ENCODE data around the gene NDUFS2. TPM values are rescaled to one million over a fixed set of nuclear protein-coding genes. Genes with fewer than 3 reads are reported as not detected.
"Not testable (repeated sequence)": the region's sequence is repeated elsewhere in the genome, so short reads cannot be mapped to it uniquely, and the experiment has no call there.

The NDUFS2 gene
- total RNA-seq, 8 experiments from 2014 or later, result 87.8 to 151 (median 125) TPM

- Histone ChIP-seq H3K4me1 (replicated peaks in 1 of 2) (no peaks in the 10 kb centered on the region), H3K4me3 (no peak overlapping the region), H3K27ac (no peak overlapping the region)
- ATAC-seq (replicated peaks in 6 of 8), result no peak
- WGBS, 10 experiments, result 67 to 100% (median 83%) methylated on average over 3 to 8 of the region's 8 CpGs; no CpG with 5 or more reads in 3 of the 10 experiments
- in situ Hi-C loops (cut with MboI; ENCODE audit: low pct_unique_long_range_greater_than_20kb in 2 of 9, low sequenced_read_pairs in 9 of 9, unreplicated experiment in 9 of 9), result no loop called here
These were observed 49.4 kb downstream of the NDUFS2 start for GRCh38 chr1:161251579-161251978.

DNA sequence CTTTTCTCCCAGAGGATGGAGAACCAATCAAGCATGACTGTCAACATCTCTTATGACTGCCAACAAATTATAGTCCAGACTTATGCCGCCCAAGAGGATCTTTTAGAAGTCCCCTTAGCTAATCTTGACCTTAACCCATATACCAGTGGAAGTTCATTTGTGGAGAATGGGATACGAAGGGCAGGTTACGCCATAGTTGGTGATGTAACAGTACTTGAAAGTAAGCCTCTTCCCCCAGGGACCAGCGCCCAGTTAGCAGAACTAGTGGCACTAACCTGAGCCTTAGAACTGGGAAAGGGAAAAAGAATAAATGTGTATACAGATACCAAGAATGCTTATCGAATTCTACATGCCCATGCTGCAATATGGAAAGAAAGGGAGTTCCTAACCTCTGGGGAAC lies 53.1 kb downstream of the NDUFS2 start:
- ATAC-seq (replicated peaks in 6 of 8); in situ Hi-C loops (cut with MboI; ENCODE audit: low pct_unique_long_range_greater_than_20kb in 2 of 9, low sequenced_read_pairs in 9 of 9, unreplicated experiment in 9 of 9); H3K4me1 ChIP-seq (replicated peaks in 1 of 2); H3K27ac ChIP-seq; H3K4me3 ChIP-seq: not testable (repeated sequence)
- 0 to 70% (median 42%) methylated on average over 1 to 5 of the region's 5 CpGs; no CpG with 5 or more reads in 1 of the 10 experiments for WGBS, 10 experiments

DNA sequence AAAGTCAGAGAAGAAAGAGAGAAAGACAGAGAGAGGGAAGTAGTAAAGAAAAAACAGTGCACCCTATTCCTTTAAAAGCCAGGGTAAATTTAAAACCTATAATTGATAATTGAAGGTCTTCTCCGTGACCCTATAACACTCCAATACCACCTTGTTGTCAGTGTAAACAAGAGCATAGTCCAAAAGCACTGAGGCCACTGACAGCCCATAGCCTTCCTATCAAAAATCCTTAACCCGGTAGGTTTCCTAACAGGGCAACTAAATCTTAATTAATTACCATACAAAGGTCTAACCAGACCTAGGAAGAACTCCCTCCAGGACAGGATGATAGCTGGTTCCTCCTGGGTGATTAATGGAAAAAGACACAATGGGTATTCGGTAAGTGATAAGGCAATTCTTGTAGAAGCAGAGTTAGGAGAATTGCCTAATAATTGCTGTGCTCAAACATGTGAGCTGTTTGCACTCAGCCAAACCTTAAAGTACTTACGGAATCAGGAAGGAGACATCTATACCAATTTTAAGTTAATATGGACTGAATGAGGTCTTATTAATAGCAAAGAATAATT lies 53.9 kb downstream of the NDUFS2 start:
- H3K27ac ChIP-seq; ATAC-seq (replicated peaks in 6 of 8); in situ Hi-C loops (cut with MboI; ENCODE audit: low pct_unique_long_range_greater_than_20kb in 2 of 9, low sequenced_read_pairs in 9 of 9, unreplicated experiment in 9 of 9); H3K4me1 ChIP-seq (replicated peaks in 1 of 2); H3K4me3 ChIP-seq: not testable (repeated sequence)
- 31 to 97% (median 79%) methylated on average over 1 to 4 of the region's 4 CpGs for WGBS, 10 experiments

DNA sequence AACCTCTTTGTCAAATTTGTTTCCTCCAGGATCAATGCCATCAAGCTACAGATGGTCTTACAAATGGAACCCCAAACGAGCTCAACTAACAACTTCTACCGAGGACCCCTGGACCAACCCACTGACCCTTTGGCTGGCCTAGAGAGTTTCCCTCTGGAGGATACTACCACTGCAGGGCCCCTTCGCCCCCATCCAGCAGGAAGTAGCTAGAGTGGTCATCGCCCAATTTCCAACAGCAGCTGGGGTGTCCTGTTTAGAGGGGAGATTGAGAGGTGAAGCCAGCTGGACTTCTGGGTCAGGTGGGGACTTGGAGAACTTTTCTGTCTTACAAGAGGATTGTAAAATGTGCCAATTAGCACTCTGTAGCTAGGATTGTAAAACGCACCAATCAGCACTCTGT lies 54.9 kb downstream of the NDUFS2 start:
- H3K4me1 ChIP-seq (replicated peaks in 1 of 2); H3K4me3 ChIP-seq; ATAC-seq (replicated peaks in 6 of 8); in situ Hi-C loops (cut with MboI; ENCODE audit: low pct_unique_long_range_greater_than_20kb in 2 of 9, low sequenced_read_pairs in 9 of 9, unreplicated experiment in 9 of 9); H3K27ac ChIP-seq: not testable (repeated sequence)
- 40 to 87% (median 84%) methylated on average over 1 to 4 of the region's 5 CpGs; no CpG with 5 or more reads in 4 of the 10 experiments for WGBS, 10 experiments

DNA sequence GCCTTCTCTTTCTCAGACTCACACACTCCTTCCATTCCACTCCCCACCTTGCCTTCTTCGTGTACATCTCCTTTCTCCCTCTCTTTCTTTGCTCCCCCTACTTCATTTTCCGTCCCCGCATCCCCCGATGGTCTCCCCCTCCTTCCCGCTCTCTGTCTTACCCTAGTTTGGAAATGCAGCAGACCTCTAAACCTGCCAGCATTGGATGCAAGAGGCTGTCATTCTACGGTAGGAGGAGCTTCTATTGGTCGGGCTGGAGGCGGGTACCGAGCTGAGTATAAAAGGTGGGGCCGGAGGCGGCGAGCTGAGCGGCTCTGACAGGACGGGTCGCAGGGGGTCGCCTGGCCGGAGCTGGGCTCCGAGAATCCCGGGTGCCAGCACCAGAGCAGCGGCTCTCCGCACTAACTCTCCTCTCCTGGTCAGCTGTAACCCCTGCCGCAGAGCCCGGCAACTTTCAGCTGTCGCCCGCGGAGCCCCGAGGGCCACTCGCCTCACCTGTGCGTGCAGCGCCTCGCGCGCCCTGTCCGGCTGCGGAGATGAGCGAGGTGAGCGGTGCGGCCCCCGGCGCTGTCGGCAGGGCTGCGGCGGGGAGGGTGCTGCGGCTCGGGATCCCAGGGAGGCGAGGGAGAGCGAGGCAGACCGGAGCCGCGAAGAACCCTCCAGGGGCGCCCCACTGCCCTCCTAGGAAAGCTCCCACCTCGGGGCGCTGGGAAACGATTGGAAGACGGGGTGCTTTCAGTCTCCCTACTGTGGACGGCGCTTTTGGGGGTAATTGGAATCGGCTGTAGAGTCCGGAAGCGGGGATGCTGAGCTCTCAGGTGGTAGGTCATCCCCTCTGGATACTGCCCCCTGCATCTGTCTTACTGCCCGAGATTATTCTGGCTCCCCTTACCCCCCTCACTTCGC lies 56.5 kb downstream of the NDUFS2 start, which contains the start of gene PCP4L1:
Gene PCP4L1, plus strand, starts transcription at position 307 of the 906 bp plus-strand sequence. Its CDS starts 230 bp downstream, at position 537.
- WGBS, 10 experiments, result 0 to 13% (median 2%) methylated on average over 1 to 41 of the region's 62 CpGs; no CpG with 5 or more reads in 2 of the 10 experiments
- in situ Hi-C loops (cut with MboI; ENCODE audit: low pct_unique_long_range_greater_than_20kb in 2 of 9, low sequenced_read_pairs in 9 of 9, unreplicated experiment in 9 of 9), result no loop called here
- ATAC-seq (replicated peaks in 6 of 8), result peak; percentile 91 to 98 (median 96)
- H3K4me1 ChIP-seq (replicated peaks in 1 of 2), result peaks cover 2 to 5% of the 10 kb centered on the region in 2 donors
- peak within 1 kb of the TSS; percentile 27 to 51 (median 39) for H3K4me3 ChIP-seq
- no peak within 1 kb of the TSS for H3K27ac ChIP-seq

GRCh38 chr1:161259345-161259702 lies 57.2 kb downstream of the NDUFS2 start:
- ATAC-seq (replicated peaks in 6 of 8), result no peak
- WGBS, 10 experiments, result 0 to 100% (median 25%) methylated on average over 1 to 6 of the region's 6 CpGs
- in situ Hi-C loops (cut with MboI; ENCODE audit: low pct_unique_long_range_greater_than_20kb in 2 of 9, low sequenced_read_pairs in 9 of 9, unreplicated experiment in 9 of 9), result no loop called here
- peaks cover 2 to 5% of the 10 kb centered on the region in 2 donors for H3K4me1 ChIP-seq (replicated peaks in 1 of 2)
- H3K27ac ChIP-seq, result no peak overlapping the region
- H3K4me3 ChIP-seq, result peak overlapping the region in 1 of 5 donors; percentile 51

DNA sequence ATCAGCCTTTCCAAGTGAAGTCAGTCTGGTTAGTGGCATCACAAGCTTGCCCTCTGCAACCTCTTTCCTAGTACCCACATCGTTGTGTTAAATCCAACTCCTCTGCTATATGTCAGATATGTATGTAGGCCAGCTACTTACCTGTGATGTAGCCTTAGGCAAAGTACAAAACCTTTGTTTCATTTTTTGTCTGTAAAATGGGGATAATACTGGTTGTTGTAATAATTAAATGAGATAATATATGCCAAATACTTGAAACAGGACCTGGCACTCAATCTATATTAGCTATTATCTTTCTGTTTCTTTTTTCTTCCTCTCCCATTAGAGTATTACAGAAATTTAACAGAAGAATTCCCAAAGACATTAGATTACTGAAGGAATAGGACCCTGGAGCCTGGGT lies 57.6 kb downstream of the NDUFS2 start:
- WGBS, 10 experiments, result 33 to 88% (median 69%) methylated on average over 1 of the region's 1 CpG; no CpG with 5 or more reads in 4 of the 10 experiments
- H3K4me3 ChIP-seq, result no peak overlapping the region
- in situ Hi-C loops (cut with MboI; ENCODE audit: low pct_unique_long_range_greater_than_20kb in 2 of 9, low sequenced_read_pairs in 9 of 9, unreplicated experiment in 9 of 9), result no loop called here
- no peak overlapping the region for H3K27ac ChIP-seq
- ATAC-seq (replicated peaks in 6 of 8), result no peak
- peaks cover 2 to 5% of the 10 kb centered on the region in 2 donors for H3K4me1 ChIP-seq (replicated peaks in 1 of 2)

DNA sequence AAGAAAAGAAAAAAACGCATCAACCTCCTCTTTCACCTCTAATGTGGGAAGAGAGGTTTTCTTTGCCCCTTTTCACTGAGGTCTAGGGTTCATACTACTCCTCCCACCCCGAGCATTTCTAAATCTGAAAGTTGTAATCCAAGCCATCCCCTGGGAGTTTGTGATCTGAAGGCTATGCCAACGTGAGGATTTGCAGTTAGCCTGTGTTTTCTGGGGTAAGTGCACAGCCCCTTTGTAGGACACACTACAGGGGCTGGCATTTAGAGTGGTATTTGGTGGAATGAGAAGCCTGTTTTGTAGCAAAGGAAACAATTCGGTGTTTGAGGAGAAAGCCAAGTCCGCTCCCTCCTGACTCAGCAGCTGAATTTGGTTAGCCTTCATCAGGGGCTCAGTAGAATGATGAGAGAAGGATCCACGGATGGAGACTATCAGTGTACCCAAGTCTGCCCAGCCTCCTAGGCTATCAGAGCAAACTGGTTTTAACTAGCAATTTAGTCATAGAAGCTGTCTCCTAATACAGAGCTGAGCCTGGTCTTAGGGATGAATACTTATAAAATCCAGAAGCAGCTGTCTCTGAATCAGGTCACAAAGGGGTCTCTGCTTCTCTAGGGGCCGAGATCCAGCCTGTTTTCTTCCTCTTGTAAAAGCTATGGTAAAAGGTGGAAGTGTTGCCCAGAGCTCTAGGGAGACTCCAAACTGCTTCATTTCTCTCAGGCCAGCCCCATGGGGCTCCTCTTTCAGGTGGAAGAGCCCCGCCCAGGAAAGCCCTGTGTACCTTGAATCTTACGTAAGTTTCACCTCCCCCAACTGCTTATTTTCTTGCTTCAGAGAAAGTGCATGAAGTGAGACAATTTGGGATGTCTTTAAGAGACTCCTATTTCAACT lies 58.5 kb downstream of the NDUFS2 start:
- H3K4me3 ChIP-seq, result no peak overlapping the region
- in situ Hi-C loops (cut with MboI; ENCODE audit: low pct_unique_long_range_greater_than_20kb in 2 of 9, low sequenced_read_pairs in 9 of 9, unreplicated experiment in 9 of 9), result no loop called here
- no peak overlapping the region for H3K27ac ChIP-seq
- 0 to 67% (median 28%) methylated on average over 1 to 9 of the region's 9 CpGs; no CpG with 5 or more reads in 1 of the 10 experiments for WGBS, 10 experiments
- ATAC-seq (replicated peaks in 6 of 8), result no peak
- H3K4me1 ChIP-seq (replicated peaks in 1 of 2), result peaks cover 2 to 5% of the 10 kb centered on the region in 2 donors

- in situ Hi-C loops (cut with MboI; ENCODE audit: low pct_unique_long_range_greater_than_20kb in 2 of 9, low sequenced_read_pairs in 9 of 9, unreplicated experiment in 9 of 9), result no loop called here
- Histone ChIP-seq H3K4me3 (no peak overlapping the region), H3K4me1 (replicated peaks in 1 of 2) (peaks cover 2 to 5% of the 10 kb centered on the region in 2 donors), H3K27ac (no peak overlapping the region)
- 0 to 80% (median 52%) methylated on average over 1 to 9 of the region's 12 CpGs; no CpG with 5 or more reads in 3 of the 10 experiments for WGBS, 10 experiments
- peak in 2 of 8 experiments; percentile 39 to 53 for ATAC-seq (replicated peaks in 6 of 8)
These were observed 59.4 kb downstream of the NDUFS2 start for GRCh38 chr1:161261261-161262235.

Data from motor neuron (in vitro differentiated cells).